ENCODE data around the gene GSC.

DNA sequence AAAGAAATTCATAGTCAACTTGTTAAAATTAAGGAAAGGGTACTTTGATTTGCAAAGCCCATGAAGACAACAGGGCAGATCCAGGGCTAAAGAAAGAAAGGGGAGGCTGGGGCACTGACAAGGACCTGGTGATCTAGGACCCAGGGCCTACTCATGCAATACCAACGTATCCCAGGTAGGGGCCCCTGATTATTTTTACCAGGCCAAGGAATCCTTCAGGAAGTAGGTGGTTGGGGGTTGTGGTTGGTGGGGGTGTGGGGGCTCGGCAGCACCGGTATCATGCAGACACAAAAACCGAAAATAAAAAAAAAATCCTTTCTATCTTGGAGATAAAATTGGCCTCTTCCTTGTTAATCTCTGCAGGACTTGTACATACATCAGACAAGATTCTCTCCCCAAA, 47.5 kb downstream of the GSC start:
- TF ChIP-seq POLR2AphosphoS5 (IDR thresholded peaks at IDR 0.05) (no peak), POLR2A (IDR thresholded peaks at IDR 0.05) (no peak)

Measured in spleen (tissue), 3 donors.